GM12865 (cell line): Measurements from ENCODE around the gene HSD3B7.

Source experiments
- DNase-seq: peaks from one replicate; pipeline ENCODE4 v3.0.0; 2010; ENCODE audit warnings: low read depth
- H3K4me3 ChIP-seq: 2 replicates; pipeline ENCODE4 v1.5.1; 2011; ENCODE audit warnings: mild to moderate bottlenecking, low read depth, low read length, control low read depth
- CTCF ChIP-seq: IDR thresholded peaks from 2 replicates; pipeline ENCODE4 v1.5.1; 2011; ENCODE audit warnings: low read length, control low read depth, low read depth, inconsistent platforms; ENCODE audit not compliant: insufficient read depth; ENCODE audit errors: missing control alignments

Gene HSD3B7

GRCh38 chr16:30947541-30947858 lies 37.5 kb upstream of the HSD3B7 start:
- H3K4me3 ChIP-seq = no peak overlapping the region
- DNase-seq = no peak
- no peak for TF ChIP-seq CTCF

GRCh38 chr16:30947859-30948666 lies 36.9 kb upstream of the HSD3B7 start:
- DNase-seq = peak; percentile 68
- TF ChIP-seq CTCF = no peak
- peak overlapping the region; percentile 71 for H3K4me3 ChIP-seq

- peak; percentile 84 for DNase-seq
- peak within 1 kb of the TSS; percentile 71 for H3K4me3 ChIP-seq
- no peak for TF ChIP-seq CTCF
These were observed 36.0 kb upstream of the HSD3B7 start, which contains the start of gene ORAI3 for GRCh38 chr16:30948667-30949649. ORAI3 (plus strand) TSS chr16:30949068; CDS start chr16:30949290, 222 bp downstream.

GRCh38 chr16:30949650-30950515 lies 35.1 kb upstream of the HSD3B7 start:
- DNase-seq = peak; percentile 86
- no peak for TF ChIP-seq CTCF
- H3K4me3 ChIP-seq = peak overlapping the region; percentile 71

GRCh38 chr16:30950516-30951065 lies 34.4 kb upstream of the HSD3B7 start:
- no peak for DNase-seq
- no peak for TF ChIP-seq CTCF
- peak overlapping the region; percentile 71 for H3K4me3 ChIP-seq

- no peak for TF ChIP-seq CTCF
- DNase-seq = no peak
These were observed 33.8 kb upstream of the HSD3B7 start for GRCh38 chr16:30951193-30951592.

More at GRCh38 chr16:30951193-30951592, 33.8 kb upstream of the HSD3B7 start:
- no peak overlapping the region for H3K4me3 ChIP-seq
